HG03045 (cell line): ENCODE data around the gene VSNL1.
A peak's percentile ranks its signal among the peaks of the same experiment; 100 is the strongest.

Experiments
- ATAC-seq: cut with Tn5 transposase; IDR thresholded peaks from one replicate; pipeline ENCODE4 v1.9.1; 2021; ENCODE audit warnings: mild to moderate bottlenecking, moderate library complexity; ENCODE audit not compliant: unreplicated experiment

VSNL1 gene

DNA sequence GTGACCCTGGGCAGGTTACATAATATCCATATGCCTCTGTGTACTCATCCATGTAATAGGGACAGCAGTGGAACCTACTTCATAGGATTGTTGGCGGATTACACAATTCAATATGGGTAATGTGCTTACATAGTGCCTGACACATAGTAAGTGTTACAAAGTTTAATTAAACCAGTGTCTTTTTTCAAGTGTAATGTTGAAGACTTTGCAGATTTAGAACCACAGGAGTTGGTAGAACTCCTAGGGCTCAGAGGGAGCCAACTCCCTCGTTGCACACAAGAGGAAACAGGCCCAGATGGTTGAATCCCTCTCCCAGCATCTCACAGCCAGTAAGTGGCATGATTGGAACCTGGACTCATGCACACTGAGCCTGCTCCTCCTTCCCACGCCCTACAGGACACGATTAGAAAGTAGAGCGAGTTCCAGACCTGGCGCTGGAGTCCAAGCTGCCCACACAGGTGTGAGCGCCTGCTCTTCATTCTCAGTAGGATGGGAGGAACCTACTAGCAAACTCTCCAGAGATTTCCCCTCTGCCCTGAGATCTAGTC, 97.8 kb downstream of the VSNL1 start:
- no peak for ATAC-seq

DNA sequence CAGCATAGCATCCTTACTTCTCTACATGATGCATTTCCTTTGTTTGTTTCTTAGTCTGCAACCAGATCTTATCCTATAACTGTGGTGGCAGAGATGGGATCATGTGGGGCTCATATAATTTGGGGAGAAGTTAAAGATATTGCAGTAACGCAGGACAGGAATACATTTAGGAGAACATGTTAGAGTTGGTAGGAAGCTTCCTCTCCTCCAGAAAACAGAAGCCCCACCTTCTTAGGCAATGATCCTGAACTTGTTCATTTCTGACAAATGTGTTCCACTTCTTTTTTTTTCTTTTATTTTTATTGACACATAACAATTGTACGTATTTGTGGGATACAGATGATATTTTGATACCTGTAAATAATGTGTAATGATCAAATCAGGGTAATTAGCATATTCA, 99.9 kb downstream of the VSNL1 start:
- no peak for ATAC-seq

DNA sequence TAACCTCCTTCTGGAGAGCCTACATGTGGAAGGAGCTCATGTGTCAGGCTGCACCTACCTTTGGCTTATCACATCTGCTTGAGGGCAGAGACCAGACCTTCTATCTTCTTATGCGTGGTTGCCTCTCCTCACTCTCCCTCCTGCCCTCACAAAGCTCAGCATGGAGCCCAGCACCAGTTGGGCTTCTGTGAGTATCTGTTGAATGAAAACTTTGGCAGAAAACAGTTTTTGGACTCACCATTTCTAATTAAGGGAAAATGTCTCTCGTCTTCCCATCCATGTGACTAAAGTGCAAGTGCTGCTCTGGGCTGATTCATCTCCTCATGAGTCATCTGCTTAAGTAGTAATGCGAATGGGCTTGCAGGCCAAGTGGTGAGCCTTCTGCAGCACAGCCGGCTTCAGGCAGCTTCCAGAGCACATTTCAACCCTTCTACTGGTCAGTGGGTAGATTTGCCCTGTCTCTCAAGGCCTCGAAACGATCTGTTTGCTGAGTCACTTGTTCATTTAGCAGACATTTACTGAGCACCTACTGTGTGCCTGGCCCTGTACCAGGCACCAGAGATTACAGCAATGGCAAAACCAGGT, 102.6 kb downstream of the VSNL1 start:
- no peak for ATAC-seq

DNA sequence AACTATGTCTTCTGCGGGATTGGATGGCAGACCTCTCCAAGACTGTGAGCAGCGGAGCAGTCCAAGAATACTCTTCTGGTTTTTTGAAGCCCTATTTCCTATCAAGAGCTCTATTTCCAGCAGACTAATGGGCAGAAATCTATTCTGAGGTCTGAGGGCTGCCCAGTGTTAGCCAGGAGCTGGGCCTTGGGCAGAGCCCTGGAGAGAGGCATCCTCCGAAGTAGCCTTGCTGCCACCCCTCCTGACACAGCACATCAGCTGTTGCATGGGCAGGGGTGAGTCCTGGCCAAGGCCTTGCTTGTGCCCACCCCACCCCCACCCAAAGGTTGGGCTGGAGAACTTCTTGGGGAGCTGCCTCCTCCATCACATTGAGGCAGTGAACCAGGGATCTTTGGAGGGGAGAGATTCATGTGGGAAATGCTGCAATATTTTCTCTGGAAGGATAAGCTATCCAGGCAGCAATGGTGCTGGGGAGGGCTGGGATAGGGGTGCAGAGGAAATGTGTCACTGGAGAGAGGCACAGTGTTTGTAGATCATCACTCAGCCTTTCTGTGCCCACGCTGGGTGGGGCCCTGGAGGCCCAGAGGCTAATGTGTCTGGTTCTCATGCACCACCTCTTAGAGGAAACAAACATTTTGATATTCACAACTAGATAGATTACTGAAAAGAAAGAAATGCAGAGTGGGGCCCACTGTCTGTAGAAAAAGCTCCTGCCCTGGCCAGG, 104.7 kb downstream of the VSNL1 start:
- no peak for ATAC-seq

DNA sequence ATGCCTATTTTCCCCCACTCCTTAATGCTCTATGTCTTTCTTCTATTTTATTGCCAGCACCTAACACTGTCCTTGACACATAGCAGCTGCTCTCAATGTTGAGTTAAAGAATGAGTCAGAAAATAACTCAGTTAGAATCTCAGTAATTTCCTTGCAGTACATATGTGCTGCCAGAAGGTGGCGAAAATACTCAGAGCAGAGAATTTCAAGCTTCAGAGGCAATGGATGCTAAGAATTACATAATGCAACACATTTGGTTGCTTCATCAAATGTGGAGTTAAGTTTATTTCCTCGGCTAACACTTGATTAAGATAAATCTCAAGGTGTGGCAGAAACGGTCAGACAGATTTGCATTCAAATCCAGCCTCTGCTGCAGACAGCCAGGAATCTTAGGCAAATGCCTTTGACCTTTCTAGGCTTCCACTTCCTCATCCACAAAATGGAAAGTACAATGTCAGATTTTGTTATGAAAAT, 105.6 kb downstream of the VSNL1 start:
- ATAC-seq, result peak; percentile 87

DNA sequence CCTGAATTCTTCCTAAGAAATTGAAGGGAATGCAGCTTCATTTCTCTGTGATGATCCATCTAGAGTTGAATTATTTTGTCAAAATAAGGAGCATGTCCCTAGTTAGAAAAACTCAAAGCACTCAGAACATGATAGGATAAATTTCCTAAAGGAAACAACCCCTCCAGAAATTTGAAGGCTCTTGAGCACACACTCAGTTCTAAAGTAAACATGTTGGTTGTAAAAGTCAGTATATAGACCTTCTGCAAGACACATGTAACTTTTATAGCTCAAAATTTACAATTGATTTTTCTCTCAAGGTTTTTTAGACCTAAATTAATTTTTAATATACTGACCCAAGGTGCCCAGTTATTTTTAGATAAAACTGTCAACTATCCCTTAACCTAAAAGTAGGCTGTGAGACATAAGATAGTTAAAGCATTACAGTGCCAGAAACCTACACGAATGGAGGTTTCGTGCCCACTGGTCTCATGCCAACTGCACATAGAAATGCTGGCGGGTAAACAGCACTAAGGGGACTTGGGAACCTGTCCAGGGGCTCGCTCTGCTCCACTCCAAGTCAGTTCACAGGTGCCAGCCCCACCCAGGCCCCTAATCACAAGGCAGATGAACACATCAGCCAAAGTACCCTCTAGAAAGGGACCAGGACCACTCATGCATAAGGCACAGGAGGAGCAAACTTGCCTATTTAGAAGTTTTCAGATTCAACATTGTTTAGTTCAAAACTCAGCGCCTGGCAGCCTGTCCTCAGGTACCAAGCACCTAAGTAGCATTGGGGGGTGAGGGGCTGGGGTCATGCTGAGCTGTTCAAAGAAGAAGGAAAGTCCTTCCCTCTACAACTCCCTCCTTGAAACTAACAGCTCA, 106.6 kb downstream of the VSNL1 start:
- ATAC-seq, result no peak

DNA sequence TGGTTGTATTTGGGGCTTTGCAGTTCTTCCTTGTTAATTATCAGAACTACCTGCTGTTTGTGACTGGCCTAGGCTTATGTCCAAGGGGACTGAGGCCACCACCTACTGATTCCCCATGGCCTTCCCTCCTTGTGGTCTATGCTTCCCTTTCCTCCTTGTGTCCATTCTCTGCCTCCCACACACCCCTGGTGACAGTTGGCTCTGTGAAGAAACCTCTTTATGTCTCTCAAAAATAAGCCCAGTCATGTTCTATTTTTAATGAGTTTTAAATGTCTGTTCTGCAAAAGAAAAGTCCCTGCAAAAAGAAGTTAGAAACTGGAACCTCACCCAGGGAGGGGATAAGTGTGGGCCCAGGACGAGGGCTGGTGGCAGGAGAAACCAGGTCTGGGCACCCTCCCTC, 108.1 kb downstream of the VSNL1 start:
- no peak for ATAC-seq

DNA sequence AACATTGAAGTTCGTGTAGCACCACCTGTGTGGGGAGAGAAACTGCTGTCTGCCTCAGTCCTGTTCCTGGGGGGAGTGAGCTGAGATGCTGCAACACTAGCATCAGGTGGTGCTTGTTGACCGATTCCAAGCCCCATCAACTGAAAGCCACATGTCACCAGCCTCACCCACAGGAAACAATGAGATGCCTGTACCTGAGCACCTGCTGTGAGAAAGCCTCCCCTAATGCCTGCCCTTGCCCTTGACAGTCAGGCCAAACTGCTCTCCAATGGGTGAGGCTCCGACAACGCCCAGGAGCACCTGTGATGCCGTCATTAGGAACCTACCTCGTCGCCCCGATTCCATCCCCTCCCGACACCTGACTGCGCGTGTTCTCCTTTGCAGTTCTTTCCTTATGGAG, 108.5 kb downstream of the VSNL1 start:
- no peak for ATAC-seq

DNA sequence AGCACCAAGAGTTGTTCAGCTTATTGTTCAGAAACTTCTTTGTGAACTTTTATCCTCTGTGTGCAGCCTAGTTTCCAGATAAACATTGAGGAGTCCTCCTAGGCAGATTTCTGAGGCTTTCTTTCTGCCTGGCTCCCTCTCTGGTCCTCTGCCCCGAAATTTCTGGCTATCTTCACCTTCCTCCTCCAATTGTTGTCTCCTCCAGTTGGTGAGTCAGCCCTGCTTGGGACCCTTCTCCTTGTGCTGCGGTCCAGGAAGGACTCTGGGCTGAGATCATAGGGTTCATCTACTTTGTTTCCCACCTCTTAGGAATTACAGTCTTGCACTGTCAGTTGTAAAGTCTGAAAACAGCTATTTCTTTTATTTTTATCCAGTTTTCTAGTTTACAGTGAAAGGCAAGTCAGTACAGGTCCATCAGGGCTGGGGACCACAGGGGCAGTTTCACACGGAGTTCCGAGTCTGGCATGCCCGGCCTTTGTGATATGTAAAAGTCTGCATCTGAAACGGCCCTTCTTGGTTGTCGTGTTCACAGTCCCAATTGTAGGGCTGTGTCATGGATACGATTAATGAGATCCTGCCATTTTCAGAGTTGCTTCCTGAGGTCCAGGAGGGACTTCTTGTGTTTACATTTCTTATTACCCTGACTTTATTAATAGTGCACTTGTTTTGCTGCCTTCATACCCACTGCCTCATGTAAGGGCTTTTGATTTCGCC, 112.3 kb downstream of the VSNL1 start:
- ATAC-seq, result no peak

DNA sequence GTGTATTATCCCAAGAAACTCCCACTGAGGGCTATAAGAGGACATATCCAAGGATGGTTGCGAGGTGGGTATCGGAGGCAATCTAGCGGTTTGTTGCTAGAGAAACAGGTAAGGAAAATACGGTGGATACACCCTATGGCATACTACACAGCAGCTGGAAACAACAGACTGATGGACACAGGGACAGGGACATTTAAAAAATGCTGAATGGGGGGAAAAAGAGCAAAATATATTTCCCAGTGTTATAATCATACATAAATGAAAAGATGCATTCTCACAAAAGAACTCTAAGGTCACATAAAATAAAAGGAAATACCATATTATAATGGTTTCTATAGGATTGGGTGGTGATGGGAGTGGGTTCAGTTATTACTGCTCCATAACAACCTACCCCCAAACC, 117.3 kb downstream of the VSNL1 start:
- ATAC-seq, result no peak

DNA sequence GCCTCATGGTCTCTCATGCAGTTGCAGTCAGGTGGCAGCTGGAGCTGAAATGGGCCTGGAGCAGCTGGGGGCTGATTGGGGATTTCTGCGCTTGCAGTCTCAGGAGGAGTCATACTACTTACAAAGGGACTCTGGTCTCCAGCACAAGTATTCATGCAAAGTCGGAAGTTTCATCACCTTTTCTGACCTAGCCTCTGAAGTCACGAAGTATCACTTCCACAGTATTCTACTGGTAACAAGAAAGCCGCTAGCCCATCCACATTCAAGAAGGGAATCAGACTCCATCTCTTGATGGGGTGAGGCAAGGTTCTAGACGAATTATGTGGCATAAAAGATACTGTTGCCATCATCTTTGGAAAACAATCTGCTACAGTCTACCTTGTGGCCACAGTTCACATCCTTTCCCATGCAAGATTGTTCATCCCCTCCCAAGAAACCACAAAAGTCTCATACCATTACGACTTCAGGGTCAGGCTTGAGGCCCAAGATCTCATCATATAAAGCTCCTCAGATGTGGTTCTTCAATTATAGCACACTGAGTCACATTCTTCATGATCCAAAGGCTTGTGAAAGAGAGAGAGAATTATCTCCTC, 117.9 kb downstream of the VSNL1 start:
- ATAC-seq, result no peak

DNA sequence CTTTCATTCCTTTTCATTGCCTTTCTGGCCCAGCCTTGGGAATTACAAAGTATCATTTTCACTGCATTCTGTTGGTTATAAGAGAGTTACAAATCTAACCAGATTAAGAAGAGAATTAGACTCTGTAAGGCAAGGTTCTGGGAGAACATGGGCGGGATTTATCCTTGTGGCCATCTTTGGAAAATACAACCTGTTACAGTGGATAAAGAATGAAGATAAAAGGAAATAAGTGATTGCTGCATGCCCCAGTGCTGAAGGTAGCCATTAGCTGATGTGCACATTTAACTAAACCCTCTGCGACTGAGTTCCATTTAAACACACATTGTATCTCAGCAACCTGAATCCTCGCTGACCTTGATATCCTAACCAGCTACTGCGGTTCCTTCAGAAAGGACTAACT, 119.7 kb downstream of the VSNL1 start:
- no peak for ATAC-seq

DNA sequence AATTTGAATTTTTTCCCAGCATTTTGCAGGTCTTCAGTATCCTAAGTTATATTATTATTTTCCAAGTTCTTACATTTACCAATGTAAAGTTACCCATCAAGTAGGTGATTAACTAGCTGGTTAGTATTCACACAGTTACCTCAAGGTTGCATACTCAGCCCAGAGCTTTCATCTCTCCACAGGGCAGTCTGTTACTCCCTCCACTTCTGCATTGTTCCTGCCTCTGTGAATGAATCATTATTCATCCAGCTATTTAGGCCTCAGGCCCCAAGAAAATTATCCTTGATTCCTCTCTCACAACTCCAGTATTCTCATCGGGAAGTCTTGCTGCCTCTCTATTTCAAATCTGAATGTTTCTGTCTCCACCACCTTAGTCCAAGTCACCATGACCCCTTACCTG, 121.0 kb downstream of the VSNL1 start:
- ATAC-seq, result no peak

DNA sequence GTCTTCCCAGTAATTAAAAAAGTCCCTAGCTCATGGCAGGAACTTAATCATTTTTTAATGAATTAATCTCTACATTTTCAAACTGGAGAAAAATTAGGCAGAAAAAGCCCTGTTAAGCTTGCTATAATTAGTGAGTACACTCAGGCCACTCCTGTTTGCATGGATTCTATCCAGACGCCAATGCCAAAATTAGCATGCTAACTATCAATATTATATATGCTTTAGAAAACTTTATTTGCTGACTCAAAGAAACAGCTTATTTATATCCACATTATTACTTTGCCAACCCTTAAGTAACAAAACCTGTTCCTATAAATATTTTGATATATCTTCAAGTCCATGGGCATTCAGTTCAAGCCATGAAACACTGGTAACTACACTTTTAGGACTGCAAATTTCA, 122.2 kb downstream of the VSNL1 start:
- no peak for ATAC-seq

DNA sequence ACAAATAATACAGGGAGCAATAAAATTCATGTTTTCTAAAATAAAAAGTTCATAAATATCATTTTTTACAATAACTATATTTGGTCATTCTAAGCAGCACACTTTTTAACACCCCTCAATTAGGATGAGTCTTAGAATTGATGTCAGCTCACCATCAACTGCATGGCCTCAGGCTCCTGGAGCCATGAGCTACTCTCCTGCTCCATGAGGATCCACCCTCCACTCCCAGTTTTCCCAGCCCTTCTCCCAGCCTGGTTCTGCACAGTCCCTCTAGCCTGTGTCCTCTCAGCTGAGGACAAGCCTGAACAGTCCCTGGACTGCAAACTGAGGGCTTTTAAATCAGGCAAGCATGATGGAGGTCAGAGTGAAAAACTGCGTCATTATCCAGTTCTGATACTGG, 124.0 kb downstream of the VSNL1 start:
- no peak for ATAC-seq

DNA sequence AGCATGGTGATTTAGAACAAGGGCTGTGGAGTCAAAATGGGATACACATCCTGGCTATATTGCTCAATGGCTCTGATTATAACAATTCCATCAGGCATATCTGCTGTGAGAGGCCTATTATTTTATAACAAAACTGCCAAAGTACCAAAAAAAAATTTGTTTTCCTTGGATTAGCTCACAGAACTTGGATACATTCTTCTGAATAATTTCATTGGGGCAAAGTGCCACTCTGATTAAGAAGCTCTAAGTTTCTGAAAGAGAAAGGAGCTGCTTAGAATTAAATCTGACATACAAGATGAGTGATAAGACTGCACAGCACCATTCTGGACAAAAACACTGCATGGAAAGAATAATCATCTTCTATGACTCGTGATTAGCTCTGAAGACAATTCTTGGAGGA, 127.4 kb downstream of the VSNL1 start:
- ATAC-seq, result no peak

DNA sequence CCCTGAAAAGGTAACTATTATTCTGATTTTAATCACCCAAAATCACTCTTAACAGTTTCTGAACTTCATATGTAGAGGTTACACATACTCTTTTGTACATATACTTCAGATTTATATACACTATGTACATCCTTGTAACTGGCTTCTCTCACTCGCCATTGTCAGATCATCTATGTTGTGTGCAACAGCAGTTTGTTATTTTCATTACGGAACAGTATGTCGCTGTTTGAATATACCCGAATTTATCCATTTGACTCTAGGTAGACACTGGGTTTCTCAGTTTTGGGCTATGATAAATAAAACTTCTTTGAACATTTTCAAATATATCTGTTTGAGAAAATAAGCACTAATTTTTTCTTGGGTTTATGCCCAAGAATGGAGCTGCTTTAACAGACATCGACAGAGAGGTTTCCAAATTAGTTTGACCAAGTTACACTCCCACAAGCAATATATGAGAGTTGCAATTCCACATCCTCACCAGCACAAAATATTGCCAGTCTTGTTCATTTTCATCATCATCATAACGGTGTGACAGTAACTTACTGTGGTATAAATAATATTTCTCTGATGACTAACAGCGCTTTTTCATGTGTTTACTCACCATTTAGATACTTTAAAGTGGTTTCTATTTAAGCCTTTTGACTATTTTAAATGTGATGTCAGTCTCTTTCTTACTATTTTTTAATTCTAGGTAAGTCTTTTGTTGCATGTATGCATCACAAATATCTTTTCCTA, 132.3 kb downstream of the VSNL1 start:
- no peak for ATAC-seq

DNA sequence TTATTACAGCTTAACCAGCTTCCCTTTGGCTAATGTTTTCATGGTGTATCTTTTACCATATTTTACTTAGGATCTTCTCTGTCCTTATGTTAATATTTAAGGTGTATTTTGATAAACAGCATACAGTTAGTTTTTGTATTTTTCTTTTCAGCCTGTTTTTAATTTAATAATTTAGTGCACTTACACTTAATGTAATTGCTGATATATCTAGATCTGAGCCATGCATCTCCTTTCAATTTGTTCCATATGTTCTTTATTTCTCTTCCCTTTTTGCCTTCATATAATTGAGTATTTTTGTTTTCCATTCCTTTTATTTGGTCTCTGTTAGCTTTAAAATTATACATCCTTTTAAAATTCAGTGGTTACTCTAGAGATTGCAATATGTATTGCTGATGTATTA, 134.3 kb downstream of the VSNL1 start:
- ATAC-seq, result no peak

DNA sequence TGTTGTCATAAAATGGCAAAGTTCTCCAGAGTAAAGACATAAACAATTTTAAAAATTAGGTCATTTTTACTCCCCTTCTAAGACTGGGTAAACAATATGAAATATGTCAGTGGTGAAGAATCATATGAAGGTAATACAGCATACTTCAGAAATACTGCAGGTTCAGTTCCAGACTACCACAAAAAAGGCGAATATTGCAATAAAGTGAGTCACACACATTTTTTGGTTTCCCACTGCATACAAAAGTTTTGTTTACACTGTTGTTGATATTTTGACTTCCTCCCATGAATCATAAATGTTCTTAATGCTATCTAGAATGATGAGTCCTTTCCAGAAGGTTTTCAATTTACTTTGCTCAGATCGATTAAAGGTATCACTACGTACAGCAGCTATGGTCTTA, 139.6 kb downstream of the VSNL1 start:
- ATAC-seq, result no peak
